Measurements from ENCODE around the gene C16orf90.

- no peak for TF ChIP-seq CTCF (IDR thresholded peaks at IDR 0.05; ENCODE audit: low read depth, low read length, missing input control)
- no peak for TF ChIP-seq REST (IDR thresholded peaks at IDR 0.05)
These were observed 30.7 kb upstream of the C16orf90 start for GRCh38 chr16:3525951-3526350.

Measured in liver (tissue), 2 donors.